Suprapubic skin (tissue), 3 donors: ENCODE measurements around the gene SHQ1.

ENCODE experiments used
- CTCF ChIP-seq, 2 donors: fragments of 200-600 bp in 1 of 2; fragments of 450-650 bp in 1 of 2; sonication (generic) in 1 of 2; IDR thresholded peaks; one replicate each; pipeline ENCODE4 v1.5.1; 2016 to 2019; ENCODE audit warnings: antibody characterized with exemption in 2 of 2, mild to moderate bottlenecking in 1 of 2, moderate library complexity in 1 of 2
- POLR2A ChIP-seq, 2 donors: fragments of 450-650 bp; IDR thresholded peaks; one replicate each; pipeline ENCODE4 v1.6.1; 2017; ENCODE audit warnings: antibody characterized with exemption in 2 of 2, mild to moderate bottlenecking in 2 of 2, moderate library complexity in 2 of 2

GRCh38 chr3:72802001-72802400, 46.2 kb downstream of the SHQ1 start:
- TF ChIP-seq POLR2A (IDR thresholded peaks at IDR 0.05), result no peak
- TF ChIP-seq CTCF (IDR thresholded peaks at IDR 0.05), result no peak
